ENCODE results near the gene GRIA3.

Gene GRIA3

GRCh38 chrX:123184219-123184865 is at the start of gene GRIA3:
Gene GRIA3, plus strand, starts transcription at chrX:123184278. Its CDS starts 258 bp downstream, at chrX:123184536.
- no peak for DNase-seq

- DNase-seq, result no peak
Measured at GRCh38 chrX:123138473-123138872, 45.6 kb upstream of the GRIA3 start.

GRCh38 chrX:123140454-123140853 is 43.6 kb upstream of the GRIA3 start:
- DNase-seq, result no peak

GRCh38 chrX:123140904-123141303 is 43.2 kb upstream of the GRIA3 start:
- DNase-seq, result no peak

GRCh38 chrX:123153846-123154335 is 30.2 kb upstream of the GRIA3 start:
- DNase-seq, result no peak

GRCh38 chrX:123155327-123155726 is 28.8 kb upstream of the GRIA3 start:
- no peak for DNase-seq

- no peak for DNase-seq
Measured at GRCh38 chrX:123157586-123157985, 26.5 kb upstream of the GRIA3 start.

- no peak for DNase-seq
Measured at GRCh38 chrX:123159403-123159802, 24.7 kb upstream of the GRIA3 start.

- DNase-seq, result no peak
Measured at GRCh38 chrX:123167621-123168020, 16.5 kb upstream of the GRIA3 start.

- no peak for DNase-seq
Measured at GRCh38 chrX:123169247-123169901, 14.7 kb upstream of the GRIA3 start.

- no peak for DNase-seq
Measured at GRCh38 chrX:123170546-123170945, 13.5 kb upstream of the GRIA3 start.

GRCh38 chrX:123171781-123172180 is 12.3 kb upstream of the GRIA3 start:
- no peak for DNase-seq

- no peak for DNase-seq
Measured at GRCh38 chrX:123172869-123173268, 11.2 kb upstream of the GRIA3 start.

GRCh38 chrX:123173833-123174232 is 10.2 kb upstream of the GRIA3 start:
- DNase-seq, result peak in 1 of 2 donors; percentile 0

- DNase-seq, result no peak
Measured at GRCh38 chrX:123175366-123176122, 8.5 kb upstream of the GRIA3 start.

- no peak for DNase-seq
Measured at GRCh38 chrX:123181233-123181914, 2.7 kb upstream of the GRIA3 start.

GRCh38 chrX:123184866-123185276 is 793 bp downstream of the GRIA3 start:
- DNase-seq, result no peak

GRCh38 chrX:123185721-123186120 is 1.6 kb downstream of the GRIA3 start:
- no peak for DNase-seq

- DNase-seq, result no peak
Measured at GRCh38 chrX:123186801-123187200, 2.7 kb downstream of the GRIA3 start.

- DNase-seq, result no peak
Measured at GRCh38 chrX:123188081-123188480, 4.0 kb downstream of the GRIA3 start.

- DNase-seq, result no peak
Measured at GRCh38 chrX:123189338-123189737, 5.3 kb downstream of the GRIA3 start.

GRCh38 chrX:123190096-123190495 is 6.0 kb downstream of the GRIA3 start:
- no peak for DNase-seq

- no peak for DNase-seq
Measured at GRCh38 chrX:123193101-123193500, 9.0 kb downstream of the GRIA3 start.

Data from inflammatory macrophage treated with lipopolysaccharide for 1 hour (primary cell).